Activated T-cell treated with anti-CD3 and anti-CD28 coated beads, Interleukin-2, amount 50 U/mL, for 24 hours (primary cell): Measurements from ENCODE around the gene LSM3.

ENCODE experiments used
- DNase-seq: peaks from one replicate; pipeline ENCODE4 v3.0.0-alpha.2; 2020
- H3K27ac Mint-ChIP-seq: 2 replicates; pipeline ENCODE4 v1.8.0; 2020; ENCODE audit warnings: mild to moderate bottlenecking, mixed read lengths
- H3K27me3 Mint-ChIP-seq: 2 replicates; pipeline ENCODE4 v1.8.0; 2020; ENCODE audit warnings: mixed read lengths
- H3K36me3 Mint-ChIP-seq: 2 replicates; pipeline ENCODE4 v1.8.0; 2020; ENCODE audit warnings: low read depth, mixed read lengths
- H3K4me1 Mint-ChIP-seq: 2 replicates; pipeline ENCODE4 v1.8.0; 2020; ENCODE audit warnings: low read depth, mixed read lengths
- H3K4me3 Mint-ChIP-seq: 2 replicates; pipeline ENCODE4 v1.8.0; 2020; ENCODE audit warnings: mild to moderate bottlenecking, moderate library complexity, mixed read lengths
- H3K9me3 Mint-ChIP-seq: 2 replicates; pipeline ENCODE4 v1.8.0; 2020; ENCODE audit warnings: mixed read lengths

The LSM3 gene

GRCh38 chr3:14138878-14139655 lies 39.5 kb upstream of the LSM3 start:
- DNase-seq = no peak
- Mint-ChIP-seq H3K9me3 (no peaks in the 10 kb centered on the region), H3K36me3 (peaks cover 95% of the 10 kb centered on the region), H3K4me3 (no peak overlapping the region), H3K4me1 (peaks cover 42% of the 10 kb centered on the region), H3K27me3 (no peaks in the 10 kb centered on the region), H3K27ac (peak overlapping the region; percentile 59)

GRCh38 chr3:14139771-14140170 lies 38.8 kb upstream of the LSM3 start:
- no peak for DNase-seq
- Mint-ChIP-seq H3K4me3 (no peak overlapping the region), H3K9me3 (no peaks in the 10 kb centered on the region), H3K27me3 (no peaks in the 10 kb centered on the region), H3K36me3 (peaks cover 94% of the 10 kb centered on the region), H3K27ac (peak overlapping the region; percentile 13), H3K4me1 (peaks cover 48% of the 10 kb centered on the region)

- Mint-ChIP-seq H3K4me3 (no peak overlapping the region), H3K9me3 (no peaks in the 10 kb centered on the region), H3K36me3 (peaks cover 91% of the 10 kb centered on the region), H3K27ac (no peak overlapping the region), H3K4me1 (peaks cover 54% of the 10 kb centered on the region), H3K27me3 (no peaks in the 10 kb centered on the region)
- no peak for DNase-seq
These were observed 37.9 kb upstream of the LSM3 start for GRCh38 chr3:14140668-14141067.

- H3K27me3 Mint-ChIP-seq = no peaks in the 10 kb centered on the region
- peaks cover 91% of the 10 kb centered on the region for H3K36me3 Mint-ChIP-seq
- peaks cover 57% of the 10 kb centered on the region for H3K4me1 Mint-ChIP-seq
- no peaks in the 10 kb centered on the region for H3K9me3 Mint-ChIP-seq
- H3K4me3 Mint-ChIP-seq = no peak overlapping the region
- peak overlapping the region; percentile 83 for H3K27ac Mint-ChIP-seq
- DNase-seq = no peak
These were observed 37.5 kb upstream of the LSM3 start for GRCh38 chr3:14141144-14141543.

GRCh38 chr3:14141602-14142341 lies 36.8 kb upstream of the LSM3 start:
- H3K27ac Mint-ChIP-seq = peak overlapping the region; percentile 92
- peaks cover 92% of the 10 kb centered on the region for H3K36me3 Mint-ChIP-seq
- no peaks in the 10 kb centered on the region for H3K9me3 Mint-ChIP-seq
- peaks cover 61% of the 10 kb centered on the region for H3K4me1 Mint-ChIP-seq
- no peak overlapping the region for H3K4me3 Mint-ChIP-seq
- no peak for DNase-seq
- H3K27me3 Mint-ChIP-seq = no peaks in the 10 kb centered on the region

GRCh38 chr3:14142567-14143270 lies 35.9 kb upstream of the LSM3 start:
- DNase-seq = no peak
- Mint-ChIP-seq H3K9me3 (no peaks in the 10 kb centered on the region), H3K36me3 (peaks cover 93% of the 10 kb centered on the region), H3K4me3 (peak overlapping the region; percentile 18), H3K4me1 (peaks cover 61% of the 10 kb centered on the region), H3K27ac (peak overlapping the region; percentile 92), H3K27me3 (no peaks in the 10 kb centered on the region)

- peak overlapping the region; percentile 93 for H3K27ac Mint-ChIP-seq
- peaks cover 61% of the 10 kb centered on the region for H3K4me1 Mint-ChIP-seq
- H3K9me3 Mint-ChIP-seq = no peaks in the 10 kb centered on the region
- no peak overlapping the region for H3K4me3 Mint-ChIP-seq
- no peak for DNase-seq
- peaks cover 93% of the 10 kb centered on the region for H3K36me3 Mint-ChIP-seq
- no peaks in the 10 kb centered on the region for H3K27me3 Mint-ChIP-seq
These were observed 35.1 kb upstream of the LSM3 start for GRCh38 chr3:14143271-14144225.

- Mint-ChIP-seq H3K9me3 (no peaks in the 10 kb centered on the region), H3K4me3 (peak overlapping the region; percentile 55), H3K27ac (peak overlapping the region; percentile 93), H3K36me3 (peaks cover 88% of the 10 kb centered on the region), H3K27me3 (no peaks in the 10 kb centered on the region), H3K4me1 (peaks cover 59% of the 10 kb centered on the region)
- peak; percentile 47 for DNase-seq
These were observed 34.1 kb upstream of the LSM3 start for GRCh38 chr3:14144423-14145075.

- no peaks in the 10 kb centered on the region for H3K27me3 Mint-ChIP-seq
- H3K4me1 Mint-ChIP-seq = peaks cover 57% of the 10 kb centered on the region
- H3K4me3 Mint-ChIP-seq = no peak overlapping the region
- DNase-seq = no peak
- no peaks in the 10 kb centered on the region for H3K9me3 Mint-ChIP-seq
- H3K27ac Mint-ChIP-seq = peak overlapping the region; percentile 93
- peaks cover 88% of the 10 kb centered on the region for H3K36me3 Mint-ChIP-seq
These were observed 33.4 kb upstream of the LSM3 start for GRCh38 chr3:14145236-14145635.

- Mint-ChIP-seq H3K36me3 (peaks cover 88% of the 10 kb centered on the region), H3K4me3 (no peak overlapping the region), H3K27me3 (no peaks in the 10 kb centered on the region), H3K4me1 (peaks cover 51% of the 10 kb centered on the region), H3K9me3 (no peaks in the 10 kb centered on the region), H3K27ac (peak overlapping the region; percentile 87)
- DNase-seq = no peak
These were observed 32.8 kb upstream of the LSM3 start for GRCh38 chr3:14145670-14146380.

- Mint-ChIP-seq H3K27ac (peak overlapping the region; percentile 87), H3K4me1 (peaks cover 44% of the 10 kb centered on the region), H3K27me3 (no peaks in the 10 kb centered on the region), H3K36me3 (peaks cover 84% of the 10 kb centered on the region), H3K9me3 (no peaks in the 10 kb centered on the region), H3K4me3 (no peak overlapping the region)
- no peak for DNase-seq
These were observed 32.1 kb upstream of the LSM3 start for GRCh38 chr3:14146381-14147065.

- peak overlapping the region; percentile 75 for H3K27ac Mint-ChIP-seq
- no peaks in the 10 kb centered on the region for H3K9me3 Mint-ChIP-seq
- no peak for DNase-seq
- H3K27me3 Mint-ChIP-seq = no peaks in the 10 kb centered on the region
- peaks cover 39% of the 10 kb centered on the region for H3K4me1 Mint-ChIP-seq
- H3K36me3 Mint-ChIP-seq = peaks cover 84% of the 10 kb centered on the region
- H3K4me3 Mint-ChIP-seq = no peak overlapping the region
These were observed 31.6 kb upstream of the LSM3 start for GRCh38 chr3:14147066-14147435.

GRCh38 chr3:14147617-14148016 lies 31.0 kb upstream of the LSM3 start:
- Mint-ChIP-seq H3K36me3 (peaks cover 84% of the 10 kb centered on the region), H3K27me3 (no peaks in the 10 kb centered on the region), H3K4me3 (no peak overlapping the region), H3K9me3 (no peaks in the 10 kb centered on the region), H3K27ac (peak overlapping the region; percentile 75), H3K4me1 (peaks cover 33% of the 10 kb centered on the region)
- no peak for DNase-seq
